ENCODE results near the gene IGFBP1.

The IGFBP1 gene

GRCh38 chr7:45909561-45909960, 21.3 kb downstream of the IGFBP1 start:
- no peak for DNase-seq

- no peak for DNase-seq
Measured at GRCh38 chr7:45910855-45911254, 22.6 kb downstream of the IGFBP1 start.

DNA sequence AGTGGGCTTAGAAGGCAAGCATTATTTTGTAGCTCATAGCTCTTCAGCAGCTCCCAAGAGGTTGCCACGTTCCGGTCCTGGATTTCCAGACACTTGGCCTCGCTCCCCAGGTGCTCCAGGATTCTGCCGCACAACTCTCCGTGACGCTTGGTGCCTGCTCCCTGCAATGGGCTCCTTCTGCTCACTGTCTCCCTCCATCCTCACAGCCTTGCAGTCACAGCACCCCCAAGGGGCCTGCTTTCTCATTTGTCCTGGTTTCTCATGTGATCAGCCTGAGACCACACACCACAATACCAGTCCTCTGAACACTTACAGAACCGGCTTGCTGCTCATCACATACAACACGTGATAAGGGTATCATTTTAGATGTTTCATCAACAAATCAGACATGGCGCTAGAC, 23.0 kb downstream of the IGFBP1 start:
- DNase-seq, result no peak

- no peak for DNase-seq
Measured at GRCh38 chr7:45912972-45913371, 24.7 kb downstream of the IGFBP1 start.

- no peak for DNase-seq
Measured at GRCh38 chr7:45914911-45915310, 26.6 kb downstream of the IGFBP1 start.

DNA sequence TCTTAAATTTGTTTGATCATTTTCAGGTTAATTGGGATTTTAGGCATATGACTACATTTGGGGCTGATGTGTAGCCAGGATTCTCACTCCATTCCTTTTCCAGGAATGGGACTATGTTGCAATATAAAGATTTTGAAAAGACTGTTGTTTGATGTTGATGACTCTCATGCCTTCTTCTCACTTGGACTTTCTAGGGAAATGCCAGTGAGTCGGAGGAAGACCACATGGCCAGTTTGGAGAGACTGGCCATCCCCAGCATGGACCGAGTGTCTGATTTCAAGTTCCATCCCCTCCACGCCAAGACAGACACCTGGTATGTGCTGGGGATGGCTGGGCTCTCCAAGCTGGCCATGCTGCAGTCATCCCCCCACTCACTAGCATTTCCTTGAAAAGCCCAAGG, 27.3 kb downstream of the IGFBP1 start:
- DNase-seq, result no peak

DNA sequence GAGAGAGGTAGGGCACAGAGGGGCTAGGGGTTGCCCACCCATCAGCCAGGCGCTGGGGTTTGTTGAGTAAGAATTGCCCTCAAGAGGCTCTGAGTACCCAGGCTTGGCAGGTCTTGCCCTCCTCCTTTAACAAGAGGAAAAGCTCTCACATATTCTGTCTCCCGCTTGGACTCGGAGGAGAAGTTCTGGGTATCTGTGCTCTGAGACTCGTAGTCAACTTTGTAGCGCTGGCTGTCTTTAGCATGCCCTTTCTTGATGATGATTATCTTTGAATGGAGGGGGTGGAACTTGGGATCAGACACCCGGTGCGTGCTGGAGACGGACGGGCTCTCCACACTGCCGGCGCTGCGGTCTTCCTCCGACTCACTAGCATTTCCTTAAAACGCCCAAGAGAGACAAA, 28.8 kb downstream of the IGFBP1 start:
- DNase-seq, result no peak

DNA sequence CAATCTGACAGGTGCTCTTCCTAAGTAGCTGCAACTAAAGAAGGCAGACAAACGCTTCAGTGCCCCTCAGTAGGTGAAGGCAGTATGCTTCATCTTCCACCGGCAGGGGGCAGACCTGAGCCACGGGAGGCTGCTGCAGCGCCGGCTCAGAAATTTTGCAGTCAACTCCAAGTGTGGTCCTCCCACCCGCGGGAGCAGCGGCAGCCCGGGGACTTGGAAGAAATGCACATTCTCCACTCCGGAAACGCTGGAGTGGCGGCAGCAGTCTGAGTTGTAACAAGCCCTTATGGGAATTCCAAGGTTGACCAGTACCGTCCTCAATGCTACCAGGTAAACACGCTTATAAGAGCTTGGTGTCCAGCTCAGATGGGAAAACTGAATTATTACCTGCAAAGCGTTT, 29.4 kb downstream of the IGFBP1 start:
- peak; percentile 70 for DNase-seq

DNA sequence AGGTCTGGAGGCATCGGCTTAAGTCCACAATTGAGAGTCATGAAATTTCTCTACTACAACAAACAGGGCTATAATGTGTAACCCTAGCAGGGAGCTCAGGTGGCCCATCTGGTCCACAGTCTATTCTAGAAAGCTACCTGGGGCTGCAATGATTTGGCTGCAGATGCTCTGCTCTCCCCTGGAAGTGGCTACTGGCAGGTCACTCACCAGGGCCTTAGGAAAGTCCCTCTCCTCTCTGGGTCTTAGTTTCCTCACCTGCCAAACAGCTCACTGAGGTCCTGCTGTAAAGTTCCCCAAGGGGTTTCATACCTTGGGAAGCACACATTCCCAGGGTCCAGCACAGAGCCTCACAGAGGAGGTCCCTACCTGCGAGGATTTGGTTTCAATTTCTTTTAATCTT, 30.3 kb downstream of the IGFBP1 start:
- no peak for DNase-seq

DNA sequence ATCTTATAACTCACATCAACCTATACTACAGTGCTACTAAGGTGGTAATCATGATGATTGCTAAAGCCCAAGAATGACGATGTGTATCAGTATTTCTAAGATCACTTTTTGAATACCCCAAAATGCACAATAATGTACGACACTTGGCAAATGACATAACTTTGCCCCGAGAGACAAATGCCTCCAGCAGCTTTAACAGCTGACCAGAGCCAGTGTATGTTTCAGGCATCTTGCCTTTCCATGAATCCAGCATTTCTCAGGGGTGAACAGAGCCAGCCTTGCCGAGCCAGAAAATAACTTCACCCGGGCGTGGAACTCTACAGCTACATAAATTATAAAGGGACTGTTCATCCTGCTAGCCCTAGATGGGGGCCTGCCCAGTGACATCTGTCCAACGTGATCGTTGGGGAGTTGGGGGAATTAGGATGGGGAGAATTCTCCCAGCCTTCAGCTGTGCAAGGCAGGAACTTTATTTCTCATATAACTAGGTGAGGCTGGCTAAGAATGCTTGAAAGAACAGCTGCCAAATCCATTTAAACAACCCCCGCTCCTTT, 31.0 kb downstream of the IGFBP1 start:
- no peak for DNase-seq

DNA sequence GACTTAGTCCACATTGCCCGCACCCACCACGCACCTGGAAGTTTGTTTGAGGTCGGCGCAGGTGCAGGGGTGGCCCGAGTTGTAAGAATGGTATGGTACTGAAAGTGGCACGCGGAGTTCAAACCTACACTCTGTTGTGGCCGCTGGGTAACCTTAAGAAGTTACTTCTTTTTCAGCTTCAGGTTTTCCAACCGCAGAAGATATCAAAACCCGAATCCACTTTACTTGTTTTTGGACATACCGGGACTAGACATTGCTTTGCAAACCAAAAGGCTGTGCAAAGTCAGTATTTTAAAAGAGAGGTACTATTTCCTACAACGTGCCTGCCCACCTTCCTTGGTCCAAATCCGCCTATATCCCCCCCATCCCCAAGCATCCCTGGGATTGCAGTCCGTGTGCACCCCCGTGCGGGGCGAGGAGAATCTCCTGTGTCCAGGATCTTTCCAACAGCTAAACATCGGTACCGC, 31.7 kb downstream of the IGFBP1 start:
- no peak for DNase-seq

DNA sequence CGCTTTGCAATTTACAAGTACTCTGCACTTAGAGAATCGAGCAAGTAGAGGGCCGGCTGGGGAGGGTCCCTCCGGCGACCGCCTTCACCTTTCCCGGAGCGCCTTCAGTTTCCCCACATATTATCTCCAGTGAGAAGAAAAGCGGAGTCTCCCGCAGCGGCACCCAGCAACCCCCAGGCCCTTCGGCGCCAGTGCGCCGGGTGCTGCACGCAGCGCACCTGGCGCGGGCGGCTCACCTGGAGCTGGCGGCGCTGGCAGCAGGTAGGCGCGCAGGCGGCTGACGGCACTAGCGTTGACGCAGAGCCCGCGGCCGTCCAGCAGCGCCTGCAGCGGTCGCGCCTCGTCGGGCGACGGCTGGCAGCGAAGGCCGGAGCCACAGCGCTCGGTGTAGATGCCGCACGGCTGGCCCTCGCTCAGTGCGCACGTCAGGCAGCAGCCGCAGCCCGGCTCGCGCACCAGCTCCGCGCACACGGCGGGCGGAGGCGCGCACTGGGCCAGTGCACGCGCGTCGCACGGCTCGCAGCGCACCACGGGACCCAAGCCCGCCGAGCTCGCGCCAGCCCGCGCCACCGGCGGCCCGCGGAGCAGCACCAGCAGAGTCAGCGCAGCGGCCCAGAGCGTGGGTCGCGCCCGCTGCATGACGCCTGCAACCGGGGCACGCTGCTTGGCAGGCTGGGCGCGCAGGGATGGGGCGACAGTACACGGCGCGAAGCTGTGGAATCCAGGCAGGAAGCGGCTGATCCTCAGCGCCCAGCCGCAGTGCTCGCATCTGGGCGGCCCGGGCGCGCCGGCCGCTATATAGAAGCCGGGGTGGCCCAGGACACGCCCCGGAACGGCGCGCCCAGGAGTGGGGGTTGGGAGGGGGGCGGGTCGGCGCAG, 32.5 kb downstream of the IGFBP1 start, which contains the start of gene IGFBP3:
IGFBP3 (minus strand) TSS at position 771 of the 879 bp plus-strand sequence; CDS start at position 639, 132 bp downstream.
- DNase-seq, result peak; percentile 47

DNA sequence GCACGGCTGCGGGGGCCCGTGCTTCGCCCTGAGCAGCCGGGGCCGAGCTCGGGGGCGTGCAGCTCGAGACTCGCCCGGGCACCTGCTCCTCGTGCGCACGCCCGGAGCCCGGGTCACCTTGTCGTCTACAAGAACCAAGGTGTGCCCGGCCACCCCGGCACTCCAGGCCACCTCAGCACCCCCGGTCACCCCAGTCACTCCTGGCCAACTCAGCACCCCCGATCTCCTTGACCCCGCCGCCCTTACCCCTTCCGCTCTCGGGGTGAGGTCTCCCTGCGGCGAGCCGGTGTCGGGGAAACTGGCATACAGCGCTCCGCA, 33.1 kb downstream of the IGFBP1 start:
- DNase-seq, result no peak

DNA sequence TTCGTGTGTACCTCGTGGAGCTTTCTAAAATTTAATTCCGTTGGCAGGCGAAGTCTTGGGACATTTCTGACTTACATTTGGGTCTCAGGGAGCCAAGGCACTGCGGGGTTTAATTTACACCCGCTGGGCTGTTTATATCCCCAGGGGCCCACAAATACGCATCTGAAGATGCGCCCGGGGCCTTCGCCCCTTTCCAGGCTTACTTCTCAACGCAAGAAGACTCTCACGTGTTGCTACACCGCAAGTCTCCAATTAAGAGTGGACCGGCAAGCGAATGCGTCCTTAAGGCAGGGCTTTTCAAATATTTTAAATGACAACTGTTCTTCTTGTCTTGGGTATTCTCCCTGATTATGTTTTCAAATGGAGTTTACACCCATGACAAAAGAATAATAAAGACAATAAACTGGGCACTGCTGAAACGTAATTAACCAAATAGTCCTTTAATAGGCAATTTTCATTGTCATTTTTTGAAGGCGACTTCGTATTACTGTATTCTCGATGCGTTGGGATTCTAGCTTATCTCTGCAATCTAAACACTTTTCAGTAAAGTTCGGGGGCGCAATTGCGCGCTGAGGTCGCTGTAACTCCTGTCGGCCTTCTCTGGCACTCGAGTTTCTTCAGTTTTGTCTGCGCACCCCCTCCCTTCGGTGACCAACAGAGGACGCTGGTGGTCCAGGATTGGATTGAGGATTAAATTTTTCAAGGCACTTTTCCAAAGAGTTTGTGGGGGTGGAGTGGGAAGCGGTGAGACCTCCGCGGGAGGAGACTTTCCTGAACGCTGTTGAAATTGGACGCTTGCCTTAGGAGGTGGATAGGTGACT, 33.6 kb downstream of the IGFBP1 start:
- peak; percentile 36 for DNase-seq

DNA sequence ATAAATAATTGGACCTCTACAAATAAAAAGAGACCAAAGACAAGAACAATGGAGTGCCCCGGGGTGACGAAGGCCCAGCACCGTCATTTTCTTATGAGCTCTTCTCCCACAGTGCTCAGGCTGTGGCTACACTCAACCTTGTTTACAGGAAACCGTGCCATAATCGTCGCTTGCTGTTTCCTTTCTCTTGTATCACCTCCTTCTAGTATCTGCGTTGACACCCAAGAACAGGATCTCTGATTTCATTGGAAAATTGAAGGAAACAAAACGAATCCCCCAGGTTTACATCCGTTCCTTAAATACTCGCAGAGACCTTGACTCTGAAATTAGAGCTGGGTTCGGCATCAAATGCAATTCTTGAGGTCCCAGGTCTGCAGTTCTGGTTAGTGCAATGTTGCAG, 34.5 kb downstream of the IGFBP1 start:
- peak; percentile 44 for DNase-seq

DNA sequence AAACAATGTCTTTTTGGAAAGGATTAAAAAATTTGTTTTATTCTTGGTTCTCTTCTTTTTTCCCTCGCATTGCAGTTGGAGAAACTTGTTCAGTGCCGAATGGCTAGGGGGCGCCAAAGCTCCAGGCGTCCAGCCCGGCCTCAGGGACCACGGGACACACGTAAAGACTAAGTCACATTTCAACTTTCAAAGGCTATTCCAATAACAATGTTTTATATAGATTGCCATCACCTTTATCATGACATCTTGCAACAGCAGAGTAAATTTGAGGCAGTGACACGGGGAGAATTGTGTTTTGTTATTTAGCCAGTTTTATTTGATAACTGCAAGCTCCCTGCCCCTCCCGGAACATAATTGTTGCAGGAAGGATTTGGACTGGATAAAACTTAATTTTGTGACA, 35.0 kb downstream of the IGFBP1 start:
- DNase-seq, result peak; percentile 60

DNA sequence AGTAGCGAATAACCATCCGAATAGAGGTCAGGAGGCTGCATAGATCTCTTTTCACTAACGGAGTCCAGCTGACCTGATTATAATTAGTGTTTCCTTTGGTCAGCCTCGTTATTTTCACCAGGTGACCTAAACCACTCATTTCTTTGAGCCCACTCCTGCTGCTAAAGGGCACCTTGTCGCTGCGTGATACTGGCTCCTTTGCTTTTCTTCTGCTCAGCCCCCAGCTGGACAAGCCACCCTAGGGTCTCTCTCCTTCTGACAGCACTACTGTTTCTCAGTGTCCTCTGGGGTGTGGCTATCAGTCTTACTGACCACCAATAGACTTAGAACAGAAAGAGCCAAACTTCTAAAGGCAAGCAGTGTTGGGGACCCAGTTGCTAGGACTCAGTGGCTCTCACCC, 35.5 kb downstream of the IGFBP1 start:
- DNase-seq, result no peak

GRCh38 chr7:45924283-45924682, 36.0 kb downstream of the IGFBP1 start:
- no peak for DNase-seq

- peak; percentile 25 for DNase-seq
Measured at GRCh38 chr7:45927721-45928120, 39.4 kb downstream of the IGFBP1 start.

DNA sequence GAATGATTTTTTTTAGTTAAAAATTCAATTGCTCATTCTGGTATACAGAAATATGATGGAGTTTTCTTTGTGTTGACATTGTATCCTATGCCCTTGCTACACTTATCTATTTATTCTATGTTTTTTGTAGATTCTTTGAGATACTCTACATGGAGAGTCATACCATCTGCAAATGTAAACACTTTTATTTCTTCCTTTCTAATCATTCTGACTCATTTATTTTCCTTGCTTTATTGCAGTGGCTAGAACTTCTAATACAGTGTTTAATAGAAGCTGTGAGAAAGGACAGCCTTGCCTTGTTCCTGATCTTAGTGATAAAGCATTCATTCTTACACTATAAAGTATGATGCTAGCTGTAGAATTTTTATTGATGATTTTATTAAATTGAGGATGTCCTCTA, 42.7 kb downstream of the IGFBP1 start:
- no peak for DNase-seq

- no peak for DNase-seq
Measured at GRCh38 chr7:45937301-45937700, 49.0 kb downstream of the IGFBP1 start.

DNA sequence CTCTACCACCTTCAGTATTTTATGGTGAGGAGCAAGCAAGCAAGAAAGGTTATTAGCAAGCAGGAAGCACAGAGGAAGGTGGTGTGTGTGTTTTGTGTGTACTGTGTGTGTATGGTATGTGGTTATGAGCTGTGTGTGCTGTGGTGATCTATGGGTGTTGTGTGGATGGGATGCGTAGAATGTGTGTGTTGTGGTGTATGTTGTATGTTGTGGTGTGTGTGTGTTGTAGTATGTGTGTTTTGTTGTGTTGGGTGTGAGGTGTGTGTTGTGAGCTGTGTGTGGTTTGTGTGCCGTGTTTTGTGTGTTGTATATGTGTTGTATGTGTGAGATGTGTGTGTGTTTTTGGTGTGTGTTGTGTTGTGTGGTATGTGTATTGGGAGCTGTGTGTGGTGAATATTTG, 49.6 kb downstream of the IGFBP1 start:
- no peak for DNase-seq

DNA sequence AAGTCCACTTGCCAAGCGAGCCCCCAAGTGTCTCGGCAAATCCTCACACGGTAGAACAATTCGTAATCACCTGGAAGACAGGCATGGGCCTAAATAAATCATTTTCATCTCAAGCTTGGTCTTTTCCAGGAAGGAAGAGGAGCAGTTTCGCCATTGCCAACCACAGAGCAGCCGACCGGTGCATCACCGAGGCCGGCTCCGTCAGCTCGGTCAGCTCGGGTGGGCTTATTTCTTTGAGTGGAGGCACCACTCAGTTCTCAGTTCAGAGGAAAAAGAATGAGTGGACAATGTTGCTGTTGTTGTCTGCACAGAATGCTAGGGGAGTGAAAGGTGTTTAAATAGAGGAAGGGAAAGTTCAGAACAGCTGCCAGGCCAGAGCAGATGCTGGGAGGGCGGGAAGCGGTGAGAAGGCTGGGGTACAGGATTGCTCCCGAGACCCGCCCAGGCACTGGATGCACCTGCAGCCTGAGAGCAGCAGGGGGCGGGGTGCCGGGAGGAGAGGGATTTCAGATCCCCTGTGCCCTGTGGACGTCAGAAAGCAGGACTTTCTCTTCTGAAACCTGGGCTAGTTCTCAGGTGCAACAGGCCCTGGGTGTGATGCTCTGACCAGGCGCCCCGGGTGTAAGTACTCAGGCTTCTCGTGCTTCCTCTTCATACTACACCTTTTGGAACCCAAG, 50.5 kb downstream of the IGFBP1 start:
- no peak for DNase-seq
